NCI-H82 (cell line): Measurements from ENCODE around the gene OR2Y1.
A peak's percentile ranks its signal among the peaks of the same experiment; 100 is the strongest.
"Not testable (repeated sequence)": the region's sequence is repeated elsewhere in the genome, so short reads cannot be mapped to it uniquely, and the experiment has no call there.

Experiments
- DNase-seq: peaks from one replicate; lab custom pipeline; 2025; lab: John Stamatoyannopoulos, UW

The OR2Y1 gene

GRCh38 chr5:180739271-180739670 lies 587 bp downstream of the OR2Y1 start:
- no peak for DNase-seq

DNA sequence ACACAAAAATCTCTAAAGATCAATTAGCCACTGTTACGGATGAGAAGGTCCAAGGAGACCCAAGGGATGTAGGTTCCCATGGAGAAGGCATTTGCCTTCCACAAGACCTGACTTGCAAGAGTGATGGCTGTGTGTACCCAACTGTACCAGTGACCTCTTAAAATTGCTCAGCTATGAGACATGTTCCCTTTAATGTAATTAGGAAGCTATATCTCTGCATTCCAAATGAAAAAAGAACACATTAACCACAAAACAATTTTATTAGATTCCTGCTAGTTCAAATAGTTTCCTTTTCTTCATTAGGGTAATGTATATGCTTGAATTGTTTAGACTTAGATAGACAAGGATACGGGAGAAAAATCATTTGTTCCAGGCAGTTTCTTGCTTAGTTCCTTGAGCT lies 3.3 kb downstream of the OR2Y1 start:
- no peak for DNase-seq

GRCh38 chr5:180724944-180725343 lies 14.9 kb downstream of the OR2Y1 start:
- no peak for DNase-seq

- no peak for DNase-seq
These were observed 15.9 kb downstream of the OR2Y1 start for GRCh38 chr5:180723936-180724335.

- DNase-seq, result no peak
These were observed 19.4 kb downstream of the OR2Y1 start for GRCh38 chr5:180720486-180720885.

GRCh38 chr5:180719781-180720180 lies 20.1 kb downstream of the OR2Y1 start:
- DNase-seq, result no peak

GRCh38 chr5:180718810-180719453 lies 20.9 kb downstream of the OR2Y1 start:
- DNase-seq, result peak; percentile 43

DNA sequence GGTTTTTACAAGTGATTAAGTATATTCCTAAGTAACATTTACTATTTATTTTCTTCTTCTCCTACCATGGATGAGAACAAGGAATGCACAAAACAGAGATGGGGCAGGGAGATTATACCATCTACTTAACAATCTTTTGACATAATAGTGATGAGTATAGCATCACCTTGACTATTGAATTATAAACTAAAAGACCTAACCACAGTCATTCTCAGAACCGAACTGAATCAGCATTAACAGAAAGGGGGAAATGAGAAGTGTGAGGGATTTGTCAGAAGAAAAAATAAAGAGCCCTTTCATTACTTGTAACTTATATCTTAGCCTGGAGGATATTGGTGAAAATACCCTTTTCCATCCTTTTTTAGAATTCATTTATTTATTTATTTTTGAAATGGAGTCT lies 21.9 kb downstream of the OR2Y1 start:
- no peak for DNase-seq

- DNase-seq, result no peak
These were observed 35.5 kb downstream of the OR2Y1 start for GRCh38 chr5:180704362-180704761.

GRCh38 chr5:180703912-180704311 lies 35.9 kb downstream of the OR2Y1 start:
- DNase-seq, result no peak

GRCh38 chr5:180703371-180703770 lies 36.5 kb downstream of the OR2Y1 start:
- DNase-seq, result not testable (repeated sequence)

DNA sequence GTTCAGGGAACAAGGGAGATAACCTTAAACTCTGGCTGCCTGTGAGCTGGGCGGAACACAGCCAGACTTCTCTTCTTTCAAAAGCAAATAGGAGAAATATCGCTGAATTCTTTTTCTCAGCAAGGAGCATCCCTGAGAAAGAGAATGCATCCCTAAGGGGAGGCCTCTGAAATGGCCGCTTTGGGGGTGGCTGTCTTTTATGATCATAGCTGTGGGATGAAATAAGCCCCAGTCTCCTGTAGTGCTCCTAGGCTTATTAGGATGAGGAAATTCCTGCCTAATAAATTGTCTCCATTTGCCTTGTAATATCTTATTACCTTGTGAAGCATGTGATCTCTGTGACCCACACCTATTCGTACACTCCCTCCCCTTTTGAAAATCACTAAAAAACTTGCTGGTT lies 39.4 kb downstream of the OR2Y1 start:
- DNase-seq, result not testable (repeated sequence)

DNA sequence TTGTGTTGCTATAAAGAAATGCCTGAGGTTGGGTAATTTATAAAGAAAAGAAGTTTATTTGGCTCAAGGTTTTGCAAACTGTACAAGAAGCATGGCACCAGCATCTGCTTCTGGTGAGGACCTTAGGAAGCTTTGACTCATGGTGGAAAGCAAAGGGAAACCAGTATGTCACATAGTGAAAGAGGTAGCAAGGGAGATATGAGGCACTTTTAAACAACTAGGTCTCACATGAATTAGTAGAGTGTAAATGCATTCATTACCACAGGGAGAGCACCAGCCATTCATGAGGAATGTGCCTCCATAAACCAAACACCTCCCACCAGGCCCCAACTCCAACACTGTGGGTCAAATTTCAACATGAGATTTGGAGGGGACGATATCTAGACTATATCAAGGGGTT lies 40.8 kb downstream of the OR2Y1 start:
- DNase-seq, result no peak

DNA sequence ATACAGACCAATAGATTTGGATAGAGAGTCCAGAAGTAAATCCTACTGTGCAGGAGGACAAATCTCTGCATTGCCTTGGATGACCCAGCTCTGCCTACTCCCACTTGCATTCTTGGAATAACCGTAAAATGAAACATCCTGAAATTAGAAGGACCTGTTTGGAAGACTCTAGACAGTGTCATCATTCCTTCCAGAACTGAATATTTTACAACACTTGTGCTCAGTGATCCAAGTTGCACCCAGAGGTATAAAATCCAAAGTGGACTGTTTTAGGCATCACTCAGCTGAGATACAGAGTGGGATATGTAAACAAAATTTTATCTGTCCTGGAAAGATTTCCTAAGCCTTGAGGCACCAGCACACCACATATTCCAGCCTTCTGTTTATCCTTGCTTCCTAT lies 43.7 kb downstream of the OR2Y1 start:
- DNase-seq, result no peak

DNA sequence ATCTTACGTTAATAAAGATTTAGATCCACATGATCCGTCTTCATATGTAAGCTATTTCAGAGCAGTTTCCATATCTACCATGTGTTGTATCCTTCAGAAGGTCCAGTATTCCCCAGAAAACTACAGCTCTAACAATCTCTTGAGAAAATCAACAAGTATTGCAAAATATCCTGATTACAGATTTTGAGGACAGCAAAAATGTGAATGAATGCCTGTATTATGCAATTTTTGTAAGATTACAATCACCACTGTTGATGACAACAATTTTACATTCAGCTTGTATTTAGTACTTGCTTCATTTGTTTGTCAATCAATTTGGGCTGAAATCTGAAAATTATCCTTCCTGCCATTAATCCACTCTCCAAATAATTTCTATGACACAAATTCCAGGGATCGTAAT lies 47.4 kb downstream of the OR2Y1 start:
- no peak for DNase-seq

- DNase-seq, result no peak
These were observed 48.8 kb downstream of the OR2Y1 start for GRCh38 chr5:180691046-180691445.

DNA sequence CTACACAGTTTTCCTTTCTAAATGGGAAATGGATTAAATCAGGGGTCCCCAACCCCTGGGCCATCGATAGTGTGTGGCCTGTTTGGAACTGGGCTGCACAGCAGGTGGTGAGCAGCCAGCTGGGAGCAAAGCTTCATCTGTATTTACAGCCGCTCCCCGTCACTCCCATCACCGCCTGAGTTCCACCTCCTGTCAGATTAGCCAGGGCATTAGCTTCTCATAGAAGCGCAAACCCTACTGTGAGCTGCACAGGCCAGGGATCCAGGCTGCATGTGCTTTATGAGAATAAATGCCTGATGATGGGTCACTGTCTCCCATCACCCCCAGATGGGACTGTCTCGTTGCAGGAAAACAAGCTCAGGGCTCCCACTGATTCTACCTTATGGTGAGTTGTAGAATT lies 49.3 kb downstream of the OR2Y1 start:
- peak; percentile 62 for DNase-seq

DNA sequence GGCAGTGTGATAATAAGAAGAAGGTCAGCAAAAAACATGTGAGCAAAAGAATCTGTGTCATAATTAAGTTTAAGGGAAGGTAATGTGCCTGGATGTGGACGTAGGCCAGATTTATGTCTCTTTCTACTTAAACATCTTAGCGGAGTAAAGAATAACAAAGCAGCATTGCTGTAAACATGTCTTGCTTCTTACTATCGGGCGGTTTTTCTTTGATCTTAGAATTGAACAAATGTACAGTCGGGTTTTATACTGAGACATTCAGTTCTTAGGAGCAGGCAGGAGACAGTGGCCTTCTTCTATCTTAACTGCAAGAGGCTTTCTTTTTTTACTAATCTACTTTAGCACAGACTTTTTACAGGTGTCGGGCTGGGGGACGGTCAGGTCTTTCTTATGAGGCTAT lies 50.1 kb downstream of the OR2Y1 start:
- no peak for DNase-seq
